ENCODE data around the gene ATXN7L1.
"Not testable (repeated sequence)": the region's sequence is repeated elsewhere in the genome, so short reads cannot be mapped to it uniquely, and the experiment has no call there.

The ATXN7L1 gene

DNA sequence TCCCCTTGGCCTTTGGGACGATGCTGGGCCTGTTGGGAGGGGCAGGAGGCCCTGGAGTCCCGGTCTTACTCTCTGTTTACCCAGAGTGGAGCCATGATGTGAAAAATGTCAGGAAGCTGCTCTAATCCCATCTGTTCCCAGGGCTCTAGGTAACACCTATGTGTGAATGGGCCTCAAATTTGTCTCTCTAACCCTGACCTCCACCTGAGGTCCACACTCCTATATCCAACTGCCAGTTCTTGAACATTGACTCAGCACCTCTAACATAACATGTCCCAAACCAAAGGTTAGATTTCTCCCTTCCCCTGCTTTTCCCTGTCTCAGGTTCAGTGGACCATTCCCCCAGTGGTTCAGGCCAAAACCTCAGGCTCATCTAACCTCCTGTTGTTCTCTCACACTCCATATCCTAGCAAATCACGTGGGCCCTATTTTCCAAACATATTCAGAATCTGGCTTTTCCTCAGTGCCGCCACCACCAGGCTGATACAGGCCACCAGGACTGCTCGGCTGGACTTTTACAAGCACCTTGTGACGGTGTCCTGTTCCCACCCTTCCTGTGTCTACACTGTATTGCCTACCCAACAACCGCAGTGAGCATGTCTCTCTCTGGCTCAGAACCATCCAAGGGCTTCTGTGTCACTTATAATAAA, 130.6 kb downstream of the ATXN7L1 start:
- no peak for DNase-seq (ENCODE audit: low read depth, low spot score)

DNA sequence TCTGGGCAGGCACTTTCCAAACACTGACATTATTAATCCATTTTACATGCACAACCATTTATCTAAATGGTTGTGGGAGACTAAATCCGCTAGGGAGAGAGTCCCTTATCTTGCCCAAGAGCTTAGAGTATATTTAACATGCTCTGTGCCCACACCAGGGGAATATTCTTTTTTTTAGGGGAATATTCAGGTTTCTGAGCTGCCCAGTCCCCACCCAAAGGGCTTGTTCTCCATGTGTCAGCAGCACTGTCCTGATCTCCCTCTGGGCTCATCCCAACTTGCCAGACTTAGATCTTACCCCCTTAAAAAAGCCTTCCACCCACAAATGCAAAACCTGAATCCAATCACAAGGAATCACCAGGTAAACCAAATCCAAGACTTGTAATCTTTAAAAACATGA, 132.1 kb downstream of the ATXN7L1 start:
- DNase-seq (ENCODE audit: low read depth, low spot score) = no peak

DNA sequence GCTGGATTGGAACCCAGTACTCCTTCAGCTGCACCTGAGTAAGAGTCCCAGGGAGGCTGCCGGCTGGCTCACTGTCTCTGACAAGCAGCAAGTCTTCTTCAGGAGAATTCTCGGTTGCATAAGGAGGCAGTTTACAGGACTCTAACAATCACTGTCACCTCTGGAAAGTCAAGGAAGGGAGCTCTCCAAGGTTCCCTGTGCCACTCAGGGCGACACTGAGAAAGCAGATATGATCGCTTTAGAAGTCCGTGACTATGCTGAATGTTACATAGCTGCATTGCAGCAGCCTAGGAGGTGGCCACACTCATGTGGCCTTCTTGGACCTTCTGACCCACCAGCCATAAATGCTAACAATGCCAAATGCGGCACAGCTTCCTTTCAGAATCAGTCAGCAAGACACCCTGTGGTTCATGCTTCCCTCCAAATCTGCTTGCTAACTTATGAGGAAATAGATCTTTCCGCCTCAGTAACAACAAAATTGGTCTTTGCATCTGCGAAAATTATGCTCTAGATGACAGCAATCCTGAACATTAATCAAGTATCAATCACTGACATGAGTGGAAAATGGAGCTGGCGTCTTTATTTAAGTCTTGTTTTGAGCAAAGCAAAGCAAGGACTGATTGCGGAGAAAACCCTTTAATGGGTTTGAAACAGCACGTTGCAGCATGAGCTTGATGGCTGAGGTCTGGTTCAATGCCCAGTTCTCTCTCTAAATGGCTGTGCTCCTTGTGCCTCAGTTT, 132.9 kb downstream of the ATXN7L1 start:
- no peak for DNase-seq (ENCODE audit: low read depth, low spot score)

DNA sequence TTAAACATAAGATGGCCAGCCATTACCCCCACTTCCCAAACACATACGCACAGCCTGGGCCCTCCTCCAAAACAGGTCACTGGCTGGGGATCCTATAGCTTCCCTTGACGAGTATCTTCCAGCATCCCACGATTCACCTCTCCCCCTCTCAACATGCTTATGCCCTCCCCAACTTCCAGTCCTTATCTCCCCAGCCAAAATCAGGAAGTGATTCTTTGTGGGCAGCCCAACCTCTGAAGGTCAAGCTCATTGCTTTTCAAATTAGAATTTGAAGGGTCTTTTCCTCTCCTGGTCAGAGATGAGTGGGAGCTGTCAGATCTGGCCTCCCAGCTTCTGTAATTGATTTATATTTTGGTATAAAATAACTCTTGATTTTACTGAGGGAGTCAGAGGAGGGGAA, 133.6 kb downstream of the ATXN7L1 start:
- no peak for DNase-seq (ENCODE audit: low read depth, low spot score)

GRCh38 chr7:105741982-105742381, 134.4 kb downstream of the ATXN7L1 start:
- no peak for DNase-seq (ENCODE audit: low read depth, low spot score)

DNA sequence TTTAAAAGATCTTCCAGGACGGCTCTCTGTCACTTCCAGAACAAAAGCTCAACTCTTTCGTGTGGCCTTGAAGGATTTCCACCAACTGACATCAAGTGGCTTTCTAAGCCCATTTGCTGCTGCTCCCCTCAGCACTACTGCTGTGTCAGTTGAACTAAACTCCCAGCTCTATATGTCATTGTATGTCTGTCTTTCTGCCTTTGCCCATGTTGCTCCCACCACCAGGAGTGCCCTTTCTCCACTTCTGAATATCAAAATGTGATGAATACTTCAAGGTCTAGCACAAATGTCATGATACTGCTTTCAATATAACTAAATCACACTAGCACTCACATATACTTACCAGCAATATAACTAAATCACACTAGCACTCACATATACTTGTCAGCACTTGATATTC, 138.3 kb downstream of the ATXN7L1 start:
- DNase-seq (ENCODE audit: low read depth, low spot score) = no peak

GRCh38 chr7:105734233-105734632, 142.2 kb downstream of the ATXN7L1 start:
- DNase-seq (ENCODE audit: low read depth, low spot score) = peak; percentile 38

DNA sequence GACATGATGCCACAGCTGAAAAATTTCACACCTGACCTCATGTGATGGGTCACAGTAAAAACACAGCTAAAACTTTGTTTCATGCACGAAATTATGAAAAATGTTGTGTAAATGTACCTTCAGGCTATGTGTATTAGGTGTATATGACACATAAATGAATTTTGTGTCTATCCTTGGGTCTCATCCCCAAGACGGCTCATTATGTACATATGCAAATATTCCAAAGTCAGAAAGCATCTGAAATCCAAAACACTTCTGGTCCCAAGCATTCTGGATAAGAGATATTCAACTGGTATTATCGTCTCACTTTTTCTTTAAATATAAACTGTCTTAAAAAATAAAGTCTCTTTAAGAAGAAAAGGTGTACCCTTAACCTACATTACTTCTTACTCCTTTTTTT, 145.4 kb downstream of the ATXN7L1 start:
- DNase-seq (ENCODE audit: low read depth, low spot score) = no peak

- DNase-seq (ENCODE audit: low read depth, low spot score) = no peak
Observed at GRCh38 chr7:105728028-105728427, 148.4 kb downstream of the ATXN7L1 start.

DNA sequence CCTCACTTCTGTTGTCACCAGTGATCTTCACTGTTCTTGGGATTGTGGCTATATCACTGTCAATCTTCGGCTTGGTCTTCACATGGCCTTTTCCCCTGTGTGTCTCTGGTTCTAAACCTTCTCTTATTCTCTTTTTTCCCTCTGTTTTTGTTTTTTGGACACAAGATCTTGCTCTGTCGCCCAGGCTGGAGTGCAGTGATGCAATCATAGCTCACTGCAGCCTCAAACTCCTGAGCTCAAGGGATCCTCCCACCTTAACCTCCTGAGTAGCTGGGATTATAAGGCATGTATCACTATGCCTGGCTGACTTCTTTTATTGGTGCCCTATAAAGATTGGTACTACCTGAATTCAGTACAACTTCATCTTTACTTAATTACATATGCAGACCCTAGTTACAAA, 151.7 kb downstream of the ATXN7L1 start:
- DNase-seq (ENCODE audit: low read depth, low spot score) = no peak

GRCh38 chr7:105723572-105723971, 152.8 kb downstream of the ATXN7L1 start:
- DNase-seq (ENCODE audit: low read depth, low spot score) = peak; percentile 33

DNA sequence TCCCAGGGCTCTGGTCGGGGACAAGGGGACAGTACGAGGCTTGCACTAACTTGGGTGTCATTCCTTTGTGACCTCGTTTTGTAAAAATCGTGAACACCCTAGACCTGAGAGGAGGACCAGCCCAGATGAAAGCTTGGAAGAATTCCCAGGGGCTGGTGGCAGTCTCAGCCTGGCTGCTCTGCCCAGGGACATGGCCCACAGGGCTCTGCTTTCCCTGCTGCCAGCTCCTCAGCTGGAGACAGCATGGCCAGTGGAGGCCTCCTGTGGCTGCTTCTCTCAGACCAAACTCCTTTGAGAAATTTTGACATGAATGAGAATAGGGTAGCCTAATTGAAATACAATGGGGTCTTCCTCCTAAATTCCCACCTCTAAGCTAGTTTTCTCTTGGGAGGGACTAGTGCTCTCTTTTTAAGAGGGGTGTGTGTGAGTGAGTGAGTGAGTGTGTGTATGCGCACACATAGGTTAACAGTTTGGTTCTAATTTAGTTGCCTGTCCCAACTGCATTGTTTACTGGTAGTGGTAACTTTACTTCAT, 154.8 kb downstream of the ATXN7L1 start:
- no peak for DNase-seq (ENCODE audit: low read depth, low spot score)

- no peak for DNase-seq (ENCODE audit: low read depth, low spot score)
Observed at GRCh38 chr7:105719919-105720318, 156.5 kb downstream of the ATXN7L1 start.

DNA sequence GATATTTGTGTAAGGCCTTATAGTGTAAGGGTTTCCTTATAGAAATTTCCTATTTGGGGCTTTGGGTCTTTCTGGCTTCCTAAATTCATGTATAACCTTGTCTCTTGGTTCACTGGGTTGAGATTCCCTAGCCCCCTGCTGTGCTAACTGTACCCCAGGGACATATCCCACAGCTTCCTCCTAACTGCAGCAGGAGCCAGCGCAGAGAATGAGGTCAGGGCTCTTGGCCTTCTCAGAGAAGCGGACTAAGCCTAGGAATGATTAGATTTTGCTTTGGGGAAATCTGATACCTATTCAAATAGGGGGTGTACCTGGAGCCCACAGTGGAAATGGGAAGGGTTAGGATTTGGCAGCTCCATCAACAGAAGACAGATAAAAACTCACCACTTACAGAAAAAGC, 157.0 kb downstream of the ATXN7L1 start:
- DNase-seq (ENCODE audit: low read depth, low spot score) = no peak

GRCh38 chr7:105718511-105718925, 157.9 kb downstream of the ATXN7L1 start:
- DNase-seq (ENCODE audit: low read depth, low spot score) = no peak

DNA sequence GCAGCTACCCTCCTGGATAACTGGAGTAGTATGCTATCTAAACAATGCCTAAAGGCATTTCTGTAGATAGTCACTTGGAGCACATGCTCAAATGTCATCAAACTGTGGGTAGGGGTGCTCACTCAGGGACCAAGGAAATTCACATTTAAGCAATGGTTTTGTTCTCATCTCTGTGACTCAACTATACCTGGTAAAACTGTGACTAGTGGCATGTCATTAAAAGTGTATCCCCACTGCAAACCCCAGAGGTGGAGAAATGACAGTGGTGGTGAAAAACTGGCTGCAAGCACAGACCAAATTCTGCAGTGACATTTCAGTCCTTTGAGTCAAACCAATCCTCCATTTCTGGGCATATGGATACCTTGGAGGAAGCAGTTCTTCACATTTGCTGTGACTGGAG, 160.9 kb downstream of the ATXN7L1 start:
- no peak for DNase-seq (ENCODE audit: low read depth, low spot score)

GRCh38 chr7:105713488-105714465, 162.6 kb downstream of the ATXN7L1 start:
- DNase-seq (ENCODE audit: low read depth, low spot score) = no peak

DNA sequence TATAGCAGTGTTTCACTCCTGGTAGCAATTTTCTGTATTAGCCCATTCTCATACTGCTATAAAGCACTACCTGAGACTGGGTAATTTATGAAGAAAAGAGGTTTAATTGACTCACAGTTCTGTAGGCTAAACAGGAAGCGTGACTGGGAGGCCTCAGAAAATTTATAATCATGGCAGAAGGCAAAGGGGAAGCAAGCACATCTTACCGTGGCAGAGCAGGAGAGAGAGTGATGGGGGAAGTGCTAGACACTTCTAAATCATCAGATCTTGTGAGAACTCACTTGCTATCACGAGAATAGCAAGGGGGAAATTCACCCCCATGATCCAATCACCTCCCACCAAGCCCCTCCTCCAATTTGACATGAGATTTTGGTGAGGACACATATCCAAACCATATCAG, 163.5 kb downstream of the ATXN7L1 start:
- DNase-seq (ENCODE audit: low read depth, low spot score) = no peak

GRCh38 chr7:105711726-105712402, 164.5 kb downstream of the ATXN7L1 start:
- DNase-seq (ENCODE audit: low read depth, low spot score) = no peak

GRCh38 chr7:105710720-105711119, 165.7 kb downstream of the ATXN7L1 start:
- DNase-seq (ENCODE audit: low read depth, low spot score) = not testable (repeated sequence)

DNA sequence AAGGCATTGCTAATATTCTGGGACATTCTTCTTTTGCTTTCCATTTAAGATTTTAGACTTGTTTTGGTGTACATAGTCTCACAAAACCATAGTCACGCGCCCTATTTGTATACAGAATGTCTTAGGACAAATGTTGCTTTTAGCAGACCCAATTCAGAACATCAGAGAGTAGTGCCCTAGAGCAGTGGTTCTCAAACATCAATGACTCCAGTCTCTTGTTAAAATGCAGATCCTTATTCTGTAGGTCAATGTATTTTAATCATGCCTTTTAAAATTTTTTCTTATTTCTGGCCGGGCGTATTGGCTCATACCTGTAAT, 167.7 kb downstream of the ATXN7L1 start:
- no peak for DNase-seq (ENCODE audit: low read depth, low spot score)
